HG03521 (cell line): Measurements from ENCODE around the gene SLC35B3.
"Not testable (repeated sequence)": the region's sequence is repeated elsewhere in the genome, so short reads cannot be mapped to it uniquely, and the experiment has no call there.

ENCODE experiments used
- ATAC-seq: cut with Tn5 transposase; IDR thresholded peaks from one replicate; pipeline ENCODE4 v1.9.1; 2021; ENCODE audit warnings: mild to moderate bottlenecking, moderate library complexity; ENCODE audit not compliant: unreplicated experiment

The SLC35B3 gene

GRCh38 chr6:8415280-8415679 lies 20.1 kb downstream of the SLC35B3 start:
- ATAC-seq, result no peak

- no peak for ATAC-seq
Measured at GRCh38 chr6:8414844-8415243, 20.5 kb downstream of the SLC35B3 start.

- ATAC-seq, result not testable (repeated sequence)
Measured at GRCh38 chr6:8405946-8406345, 29.4 kb downstream of the SLC35B3 start.

DNA sequence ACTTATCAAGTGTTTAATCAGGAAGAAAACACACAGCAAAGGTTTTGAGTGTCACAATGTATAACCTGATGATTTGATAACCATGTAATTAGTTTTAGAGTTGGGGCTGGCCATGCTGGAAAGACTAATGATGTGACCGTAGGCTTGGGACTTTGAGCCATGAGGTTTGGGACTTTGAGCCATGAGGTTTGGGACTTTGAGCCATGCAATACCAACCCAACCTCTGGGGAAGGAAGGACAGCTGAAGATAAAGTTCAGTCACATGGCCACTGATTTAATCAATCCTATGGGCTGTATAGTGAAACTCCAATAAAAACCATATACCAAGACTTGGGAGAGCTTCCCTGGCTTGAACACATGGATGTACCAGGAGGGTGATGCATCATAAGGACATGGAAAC lies 32.8 kb downstream of the SLC35B3 start:
- no peak for ATAC-seq

DNA sequence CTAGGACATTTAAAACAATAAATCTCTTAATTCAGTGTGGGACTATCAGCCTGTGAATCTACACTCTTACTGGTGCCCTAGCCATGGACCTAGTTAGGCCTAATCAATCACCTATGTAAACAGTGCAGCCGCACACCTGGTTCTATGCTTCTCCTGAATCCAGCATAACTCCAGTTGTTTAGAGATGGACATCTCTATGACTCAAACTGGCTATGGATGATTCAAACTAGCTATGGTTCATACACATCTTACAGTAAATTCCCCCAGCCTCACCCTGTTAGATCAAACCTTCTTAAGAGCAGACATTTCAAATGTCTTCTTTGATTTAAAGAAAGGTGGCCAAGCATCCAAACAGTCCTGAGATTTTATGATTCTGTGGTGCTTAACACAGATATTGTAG lies 34.7 kb downstream of the SLC35B3 start:
- no peak for ATAC-seq

DNA sequence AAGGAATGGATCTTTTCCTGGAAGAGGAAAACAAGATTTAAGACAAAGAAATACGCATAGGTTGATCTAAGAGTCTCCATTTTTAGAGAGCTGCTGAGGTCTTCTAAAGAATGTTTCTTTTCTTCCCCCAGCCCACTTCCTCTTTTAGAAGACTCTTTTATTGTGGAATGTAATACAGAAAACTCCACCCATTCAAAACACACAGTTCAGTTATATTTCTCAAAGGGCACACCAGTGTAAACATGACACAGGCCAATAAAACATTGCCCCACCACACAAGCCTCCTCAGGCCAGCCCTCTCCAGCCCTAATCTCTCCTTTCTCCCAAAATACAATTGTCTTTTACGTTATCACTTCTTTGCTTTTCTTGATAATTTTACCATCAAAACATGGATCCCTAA lies 42.8 kb downstream of the SLC35B3 start:
- no peak for ATAC-seq

DNA sequence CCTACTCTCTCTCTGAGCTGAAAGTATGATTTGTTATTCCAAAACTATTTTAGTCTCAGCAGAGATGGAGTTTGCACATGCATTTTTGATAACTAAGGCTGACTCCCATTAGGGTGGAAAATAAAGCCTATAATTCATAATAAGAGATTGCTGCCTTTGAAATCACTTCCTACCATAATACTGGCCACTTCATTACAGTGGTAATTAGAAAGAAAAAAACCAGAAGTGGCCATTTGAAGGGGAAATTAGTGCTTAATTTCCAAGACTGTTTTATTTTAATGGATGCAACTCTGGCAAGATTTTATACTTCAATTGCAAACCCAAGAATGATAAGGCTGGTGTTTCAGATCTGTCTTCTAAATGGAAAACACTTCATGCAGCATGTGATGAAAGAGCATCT lies 43.4 kb downstream of the SLC35B3 start:
- no peak for ATAC-seq

GRCh38 chr6:8389036-8389818 lies 46.1 kb downstream of the SLC35B3 start:
- ATAC-seq, result no peak

DNA sequence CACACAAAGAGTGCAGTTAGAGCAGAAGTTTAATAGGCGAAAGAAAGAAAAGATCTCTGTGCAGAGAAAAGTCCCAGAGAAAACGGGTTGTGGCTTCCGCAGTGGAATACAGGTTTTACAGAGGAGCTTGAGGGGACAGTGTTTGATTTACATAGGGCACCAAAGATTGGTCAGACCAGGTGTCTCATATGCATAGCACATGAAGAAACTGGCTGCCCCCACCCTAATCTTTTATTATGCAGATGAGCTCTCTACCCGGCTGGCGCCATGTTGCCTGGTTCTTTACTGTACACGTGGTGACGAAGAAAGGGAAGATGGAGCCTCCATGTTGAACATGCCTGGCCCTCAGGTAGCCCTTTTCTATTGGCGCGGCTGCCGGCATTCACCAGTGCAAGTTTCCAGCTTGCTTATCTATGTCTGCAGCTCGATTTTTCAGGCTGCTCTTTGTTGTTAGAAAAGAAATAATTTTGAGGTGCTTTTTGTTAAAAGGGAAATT lies 47.4 kb downstream of the SLC35B3 start:
- no peak for ATAC-seq

DNA sequence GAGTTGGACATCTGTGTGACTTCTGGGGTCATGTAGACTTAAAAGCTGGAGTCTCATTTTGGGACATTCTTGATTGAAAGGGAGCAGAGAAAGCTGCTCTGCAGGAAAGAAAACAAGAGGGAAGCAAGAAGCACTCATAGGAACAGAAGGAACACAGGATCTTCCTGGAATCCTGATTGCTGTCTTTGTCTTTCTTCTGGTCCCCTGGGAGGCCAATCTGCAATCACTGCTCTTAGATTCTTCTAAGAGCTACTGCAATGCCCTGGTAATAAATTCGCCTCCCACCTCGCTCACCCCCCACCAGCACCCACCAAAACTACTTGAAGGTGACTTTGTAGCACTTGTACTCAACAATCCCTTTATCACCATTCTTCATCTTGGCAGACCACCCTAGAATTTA lies 51.8 kb downstream of the SLC35B3 start:
- no peak for ATAC-seq

DNA sequence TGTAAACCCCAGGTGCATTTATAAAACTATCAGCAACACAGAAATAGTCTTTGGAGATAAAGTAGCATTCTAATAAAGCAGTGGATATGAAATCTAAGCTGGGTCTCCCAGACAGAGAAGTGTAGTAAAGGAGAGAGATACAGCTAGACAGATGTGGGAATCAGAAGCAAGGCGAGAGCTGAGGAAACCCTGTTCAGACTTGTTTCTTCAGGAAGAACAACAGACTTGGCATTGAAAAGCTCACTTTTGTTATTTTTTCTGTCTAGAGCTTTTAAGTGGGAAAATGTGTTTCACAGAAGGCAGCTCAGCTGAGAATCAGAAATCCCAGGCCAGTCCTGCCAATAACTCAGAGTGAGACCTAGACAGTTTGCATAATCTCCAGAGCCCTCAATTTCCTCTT lies 52.9 kb downstream of the SLC35B3 start:
- ATAC-seq, result no peak

- ATAC-seq, result no peak
Measured at GRCh38 chr6:8375916-8376315, 59.4 kb downstream of the SLC35B3 start.
